ENCODE measurements around the gene ATG9A. TPM values are rescaled to one million over a fixed set of nuclear protein-coding genes. Genes with fewer than 3 reads are reported as not detected.

Gene ATG9A
- total and polyA plus RNA-seq, 9 of the 15 experiments (the other 6 are each of a cell fraction or from before 2014, with no cell fraction given), result 0.25 to 65.6 (median 23.4) TPM

- WGBS (ENCODE audit: insufficient coverage, low coverage, missing lambda C conversion rate), result 85% methylated on average over 3 of the region's 3 CpGs
- FAIRE-seq (no peak), DNase-seq (ENCODE audit: extremely low read depth in 1 of 4, low spot score in 3 of 4) (no peak), ATAC-seq (no peak)
- Histone ChIP-seq H3K4me2 (ENCODE audit: insufficient read depth, low read length) (no peak overlapping the region), H4K20me1 (replicated peaks; ENCODE audit: control insufficient read depth, insufficient read depth, low read length) (no peaks in the 10 kb centered on the region), H3K79me2 (ENCODE audit: control insufficient read depth, insufficient read depth, low read length) (peaks cover 26% of the 10 kb centered on the region), H3K27me3 (ENCODE audit: control insufficient read depth in 2 of 2, insufficient read depth in 2 of 2, low read length in 2 of 2) (no peaks in the 10 kb centered on the region), H3K9ac (ENCODE audit: insufficient read depth in 1 of 2, low read depth in 2 of 2, low read length in 2 of 2) (no peak overlapping the region), H2AFZ (ENCODE audit: low read depth, low read length) (no peak overlapping the region), H3K4me1 (replicated peaks in 1 of 2; ENCODE audit: control insufficient read depth in 2 of 2, insufficient read depth in 2 of 2, low read length in 2 of 2) (peaks cover 5 to 10% of the 10 kb centered on the region in 2 experiments; a peak in 4 of 5 replicates), H3K9me1 (ENCODE audit: control insufficient read depth, insufficient read depth, low read length) (no peaks in the 10 kb centered on the region), H3K27ac (ENCODE audit: extremely low read depth, low read depth, low read length) (no peak overlapping the region), H3K36me3 (ENCODE audit: control insufficient read depth, insufficient read depth, low read length) (peaks cover 65% of the 10 kb centered on the region), H3K9me3 (replicated peaks; ENCODE audit: control insufficient read depth, insufficient read depth, low read depth, low read length) (no peaks in the 10 kb centered on the region), H3K4me3 (no peak overlapping the region)
- ChIA-PET POLR2A (interaction anchor here (0.9 kb wide), 1 partner anchor 10 kb away, joined by 3 read pairs; no protein-coding TSS in a partner anchor), CTCF (ENCODE audit: low intra/inter-chr PET ratio) (no interaction called here)
- in situ Hi-C loops (cut with MboI), result no loop called here
- intact Hi-C loops (cut with micrococcal nuclease), result no loop called here
- BruUV-seq (replicated peaks), result no TSS peak
- TF ChIP-seq GATA2 (CRISPR knock-in tag; IDR thresholded peaks at IDR 0.05), result no peak
- no peak for TF ChIP-seq GTF3C2 (IDR thresholded peaks at IDR 0.05; ENCODE audit: borderline replicate concordance, extremely low read depth, insufficient read length)
- TF ChIP-seq MTF1 (CRISPR knock-in tag; IDR thresholded peaks at IDR 0.05; ENCODE audit: borderline replicate concordance), result no peak
- no peak for TF ChIP-seq SETDB1 (IDR thresholded peaks at IDR 0.05; ENCODE audit: low read length)
- TF ChIP-seq ZNF311 (CRISPR knock-in tag; IDR thresholded peaks at IDR 0.05), result no peak
- no peak for TF ChIP-seq RBM34 (IDR thresholded peaks at IDR 0.05; ENCODE audit: borderline replicate concordance, insufficient read depth, low read length)
- TF ChIP-seq, protein P1, sequence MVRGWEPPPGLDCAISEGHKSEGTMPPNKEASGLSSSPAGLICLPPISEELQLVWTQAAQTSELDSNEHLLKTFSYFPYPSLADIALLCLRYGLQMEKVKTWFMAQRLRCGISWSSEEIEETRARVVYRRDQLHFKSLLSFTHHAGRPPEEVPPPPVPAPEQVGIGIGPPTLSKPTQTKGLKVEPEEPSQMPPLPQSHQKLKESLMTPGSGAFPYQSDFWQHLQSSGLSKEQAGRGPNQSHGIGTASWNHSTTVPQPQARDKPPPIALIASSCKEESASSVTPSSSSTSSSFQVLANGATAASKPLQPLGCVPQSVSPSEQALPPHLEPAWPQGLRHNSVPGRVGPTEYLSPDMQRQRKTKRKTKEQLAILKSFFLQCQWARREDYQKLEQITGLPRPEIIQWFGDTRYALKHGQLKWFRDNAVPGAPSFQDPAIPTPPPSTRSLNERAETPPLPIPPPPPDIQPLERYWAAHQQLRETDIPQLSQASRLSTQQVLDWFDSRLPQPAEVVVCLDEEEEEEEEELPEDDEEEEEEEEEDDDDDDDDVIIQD (CRISPR knock-in tag; IDR thresholded peaks at IDR 0.05), result no peak
- no peak for TF ChIP-seq FOXJ3 (CRISPR knock-in tag; IDR thresholded peaks at IDR 0.05)
- no peak for TF ChIP-seq ZNF592 (IDR thresholded peaks at IDR 0.05)
- no peak for TF ChIP-seq MEF2D (tag; conservative IDR thresholded peaks at IDR 0.05; ENCODE audit: low read depth)
- no peak for TF ChIP-seq CBFA2T3 (IDR thresholded peaks at IDR 0.05)
- no peak for TF ChIP-seq ERF (CRISPR knock-in tag; IDR thresholded peaks at IDR 0.05)
- no peak for TF ChIP-seq PRPF4 (IDR thresholded peaks at IDR 0.05; ENCODE audit: insufficient read depth, low read depth, low read length, poor library complexity, severe bottlenecking)
- TF ChIP-seq SIN3B (IDR thresholded peaks at IDR 0.05; ENCODE audit: low read depth), result no peak
- no peak for TF ChIP-seq TCFL5 (CRISPR knock-in tag; conservative IDR thresholded peaks at IDR 0.05)
- no peak for TF ChIP-seq TRIM28 (IDR thresholded peaks at IDR 0.05)
These were observed 4.9 kb upstream of the ATG9A start for GRCh38 chr2:219234331-219234730.
